ENCODE results near the gene CUBN. TPM values are rescaled to one million over a fixed set of nuclear protein-coding genes. Genes with fewer than 3 reads are reported as not detected.

CUBN gene
- total and polyA plus RNA-seq, 9 of the 15 experiments (the other 6 are each of a cell fraction or from before 2014, with no cell fraction given) = 0.04 to 0.33 (median 0.09) TPM

DNA sequence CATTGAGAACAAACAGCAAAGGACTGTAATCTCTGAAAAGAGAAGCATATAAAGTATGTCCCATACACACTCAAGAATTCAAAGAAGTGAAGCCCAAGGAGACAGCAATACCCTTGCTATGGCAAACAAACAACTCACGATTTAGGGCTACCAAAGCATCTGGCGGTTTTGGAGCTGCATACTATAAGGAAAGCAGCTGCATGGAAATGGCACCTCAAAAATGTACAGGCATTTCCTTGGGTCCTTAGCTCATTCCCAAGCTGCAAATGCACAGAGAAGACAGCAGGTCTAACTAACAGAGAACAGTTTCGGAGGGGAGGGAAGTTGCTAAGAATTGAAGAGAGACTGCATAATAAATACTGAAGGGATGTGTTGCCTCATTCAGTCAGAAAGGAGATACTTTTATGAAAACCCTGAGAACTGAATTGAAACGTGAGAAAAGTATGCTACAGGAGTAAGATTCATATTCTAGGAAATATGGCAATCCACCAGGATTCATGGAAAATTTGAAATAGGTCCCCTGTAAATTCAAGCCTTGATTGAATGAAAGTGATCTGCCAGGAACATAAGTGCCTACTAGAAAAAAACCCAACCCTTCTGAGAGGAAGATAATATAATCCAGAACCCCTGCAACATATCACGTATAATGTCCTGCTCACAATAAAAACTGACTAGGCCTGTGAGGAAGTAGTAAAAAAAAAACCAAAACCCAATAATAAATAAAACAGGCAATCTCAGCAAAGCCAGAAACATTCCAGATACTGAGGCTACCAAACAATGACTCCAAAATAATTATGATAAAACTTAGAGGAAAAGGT, 36.4 kb downstream of the CUBN start (continued):
- TF ChIP-seq, protein P1, sequence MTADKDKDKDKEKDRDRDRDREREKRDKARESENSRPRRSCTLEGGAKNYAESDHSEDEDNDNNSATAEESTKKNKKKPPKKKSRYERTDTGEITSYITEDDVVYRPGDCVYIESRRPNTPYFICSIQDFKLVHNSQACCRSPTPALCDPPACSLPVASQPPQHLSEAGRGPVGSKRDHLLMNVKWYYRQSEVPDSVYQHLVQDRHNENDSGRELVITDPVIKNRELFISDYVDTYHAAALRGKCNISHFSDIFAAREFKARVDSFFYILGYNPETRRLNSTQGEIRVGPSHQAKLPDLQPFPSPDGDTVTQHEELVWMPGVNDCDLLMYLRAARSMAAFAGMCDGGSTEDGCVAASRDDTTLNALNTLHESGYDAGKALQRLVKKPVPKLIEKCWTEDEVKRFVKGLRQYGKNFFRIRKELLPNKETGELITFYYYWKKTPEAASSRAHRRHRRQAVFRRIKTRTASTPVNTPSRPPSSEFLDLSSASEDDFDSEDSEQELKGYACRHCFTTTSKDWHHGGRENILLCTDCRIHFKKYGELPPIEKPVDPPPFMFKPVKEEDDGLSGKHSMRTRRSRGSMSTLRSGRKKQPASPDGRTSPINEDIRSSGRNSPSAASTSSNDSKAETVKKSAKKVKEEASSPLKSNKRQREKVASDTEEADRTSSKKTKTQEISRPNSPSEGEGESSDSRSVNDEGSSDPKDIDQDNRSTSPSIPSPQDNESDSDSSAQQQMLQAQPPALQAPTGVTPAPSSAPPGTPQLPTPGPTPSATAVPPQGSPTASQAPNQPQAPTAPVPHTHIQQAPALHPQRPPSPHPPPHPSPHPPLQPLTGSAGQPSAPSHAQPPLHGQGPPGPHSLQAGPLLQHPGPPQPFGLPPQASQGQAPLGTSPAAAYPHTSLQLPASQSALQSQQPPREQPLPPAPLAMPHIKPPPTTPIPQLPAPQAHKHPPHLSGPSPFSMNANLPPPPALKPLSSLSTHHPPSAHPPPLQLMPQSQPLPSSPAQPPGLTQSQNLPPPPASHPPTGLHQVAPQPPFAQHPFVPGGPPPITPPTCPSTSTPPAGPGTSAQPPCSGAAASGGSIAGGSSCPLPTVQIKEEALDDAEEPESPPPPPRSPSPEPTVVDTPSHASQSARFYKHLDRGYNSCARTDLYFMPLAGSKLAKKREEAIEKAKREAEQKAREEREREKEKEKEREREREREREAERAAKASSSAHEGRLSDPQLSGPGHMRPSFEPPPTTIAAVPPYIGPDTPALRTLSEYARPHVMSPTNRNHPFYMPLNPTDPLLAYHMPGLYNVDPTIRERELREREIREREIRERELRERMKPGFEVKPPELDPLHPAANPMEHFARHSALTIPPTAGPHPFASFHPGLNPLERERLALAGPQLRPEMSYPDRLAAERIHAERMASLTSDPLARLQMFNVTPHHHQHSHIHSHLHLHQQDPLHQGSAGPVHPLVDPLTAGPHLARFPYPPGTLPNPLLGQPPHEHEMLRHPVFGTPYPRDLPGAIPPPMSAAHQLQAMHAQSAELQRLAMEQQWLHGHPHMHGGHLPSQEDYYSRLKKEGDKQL (CRISPR knock-in tag; IDR thresholded peaks at IDR 0.05; ENCODE audit: borderline replicate concordance) = no peak
- no peak for TF ChIP-seq KLF10 (CRISPR knock-in tag; IDR thresholded peaks at IDR 0.05)
- TF ChIP-seq HDGF (IDR thresholded peaks at IDR 0.05) = no peak
- no peak for TF ChIP-seq RFX7 (CRISPR knock-in tag; IDR thresholded peaks at IDR 0.05)

Measured in K562 (cell line).